Measurements from ENCODE around the gene GRID1.

Gene GRID1

GRCh38 chr10:86336341-86336740 is 30.3 kb downstream of the GRID1 start:
- no peak for DNase-seq

- DNase-seq: no peak
These were observed 30.8 kb downstream of the GRID1 start for GRCh38 chr10:86335831-86336230.

GRCh38 chr10:86335257-86335656 is 31.3 kb downstream of the GRID1 start:
- DNase-seq: no peak

- no peak for DNase-seq
These were observed 32.0 kb downstream of the GRID1 start for GRCh38 chr10:86334488-86335085.

- no peak for DNase-seq
These were observed 32.6 kb downstream of the GRID1 start for GRCh38 chr10:86333826-86334487.

- no peak for DNase-seq
These were observed 34.7 kb downstream of the GRID1 start for GRCh38 chr10:86331861-86332260.

GRCh38 chr10:86330778-86331763 is 35.5 kb downstream of the GRID1 start:
- DNase-seq: no peak

GRCh38 chr10:86329896-86330680 is 36.5 kb downstream of the GRID1 start:
- DNase-seq: no peak

GRCh38 chr10:86329093-86329710 is 37.4 kb downstream of the GRID1 start:
- no peak for DNase-seq

- no peak for DNase-seq
These were observed 38.5 kb downstream of the GRID1 start for GRCh38 chr10:86327954-86328725.

- DNase-seq: no peak
These were observed 41.4 kb downstream of the GRID1 start for GRCh38 chr10:86325158-86325557.

- DNase-seq: no peak
These were observed 45.0 kb downstream of the GRID1 start for GRCh38 chr10:86321568-86321967.

- no peak for DNase-seq
These were observed 46.9 kb downstream of the GRID1 start for GRCh38 chr10:86319676-86320075.

- no peak for DNase-seq
These were observed 48.5 kb downstream of the GRID1 start for GRCh38 chr10:86317949-86318725.

GRCh38 chr10:86316990-86317389 is 49.6 kb downstream of the GRID1 start:
- DNase-seq: no peak

GRCh38 chr10:86316274-86316835 is 50.2 kb downstream of the GRID1 start:
- DNase-seq: no peak

GRCh38 chr10:86315549-86315942 is 51.0 kb downstream of the GRID1 start:
- no peak for DNase-seq

GRCh38 chr10:86314616-86315548 is 51.7 kb downstream of the GRID1 start:
- DNase-seq: no peak

- no peak for DNase-seq
These were observed 53.0 kb downstream of the GRID1 start for GRCh38 chr10:86313621-86314041.

Data from fibroblast of skin of abdomen (primary cell).